HuH-7 (cell line): ENCODE data around the gene PLEKHG2.
"Not testable (repeated sequence)": the region's sequence is repeated elsewhere in the genome, so short reads cannot be mapped to it uniquely, and the experiment has no call there.

Experiments
- DNase-seq: peaks from one replicate; pipeline ENCODE4 v3.0.0; 2011; ENCODE audit warnings: low spot score

The PLEKHG2 gene

GRCh38 chr19:39448271-39448670, 35.8 kb downstream of the PLEKHG2 start:
- no peak for DNase-seq

DNA sequence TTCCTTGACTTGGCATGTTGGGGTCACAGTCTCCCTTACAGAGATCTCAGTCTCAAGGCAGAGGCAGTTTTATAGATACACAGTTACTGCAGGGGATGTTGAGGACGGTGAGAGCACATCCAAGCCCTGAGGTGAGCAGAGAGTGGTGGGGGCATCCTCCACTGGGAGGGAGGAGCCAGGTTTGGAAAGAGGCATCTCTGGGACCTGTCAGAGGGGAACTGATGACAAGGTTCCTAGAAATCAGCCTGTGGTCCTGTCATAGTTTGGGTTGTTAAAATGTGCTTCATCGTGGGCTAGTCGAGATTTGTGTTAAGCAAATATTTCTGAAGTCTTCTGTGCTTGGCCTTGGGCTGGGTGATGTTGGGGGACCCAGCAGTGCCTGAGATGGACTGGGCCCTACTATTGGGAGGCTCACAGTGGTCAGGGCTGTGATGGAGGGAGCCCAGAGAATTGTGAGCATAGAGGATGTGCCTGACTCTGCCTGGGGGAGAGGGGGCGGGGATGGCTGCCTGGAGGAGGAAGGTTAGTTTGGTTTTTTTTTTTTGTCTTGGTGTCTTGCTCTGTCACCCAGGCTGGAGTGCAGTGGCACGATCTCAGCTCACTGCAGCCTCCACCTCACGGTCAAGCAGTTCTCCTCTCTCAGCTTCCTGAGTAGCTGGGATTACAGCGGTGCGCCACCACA, 36.8 kb downstream of the PLEKHG2 start:
- DNase-seq = no peak

GRCh38 chr19:39451257-39451656, 38.8 kb downstream of the PLEKHG2 start:
- not testable (repeated sequence) for DNase-seq

DNA sequence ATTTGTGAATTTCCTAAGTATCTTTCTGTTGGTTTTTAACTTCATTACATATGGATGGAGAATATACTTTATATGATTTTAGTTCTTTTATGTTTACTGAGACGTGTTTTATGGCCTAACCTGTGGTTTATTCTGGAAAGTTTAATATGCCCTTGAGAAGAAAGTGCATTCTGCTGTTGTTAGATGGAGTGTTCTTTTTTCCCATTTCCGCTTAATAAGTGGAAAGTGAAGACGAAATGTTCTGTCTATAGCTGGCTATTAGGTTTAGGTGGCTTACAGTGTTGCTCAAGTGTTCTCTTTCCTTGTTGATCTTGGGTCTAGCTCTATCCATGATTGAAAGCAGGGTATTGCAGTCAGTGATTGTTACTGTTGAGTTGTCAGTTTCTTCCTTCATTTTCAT, 50.9 kb downstream of the PLEKHG2 start:
- no peak for DNase-seq

- DNase-seq = no peak
Observed at GRCh38 chr19:39465956-39466747, 53.7 kb downstream of the PLEKHG2 start.

- no peak for DNase-seq
Observed at GRCh38 chr19:39467941-39468340, 55.5 kb downstream of the PLEKHG2 start.

GRCh38 chr19:39469036-39469435, 56.6 kb downstream of the PLEKHG2 start:
- DNase-seq = no peak

DNA sequence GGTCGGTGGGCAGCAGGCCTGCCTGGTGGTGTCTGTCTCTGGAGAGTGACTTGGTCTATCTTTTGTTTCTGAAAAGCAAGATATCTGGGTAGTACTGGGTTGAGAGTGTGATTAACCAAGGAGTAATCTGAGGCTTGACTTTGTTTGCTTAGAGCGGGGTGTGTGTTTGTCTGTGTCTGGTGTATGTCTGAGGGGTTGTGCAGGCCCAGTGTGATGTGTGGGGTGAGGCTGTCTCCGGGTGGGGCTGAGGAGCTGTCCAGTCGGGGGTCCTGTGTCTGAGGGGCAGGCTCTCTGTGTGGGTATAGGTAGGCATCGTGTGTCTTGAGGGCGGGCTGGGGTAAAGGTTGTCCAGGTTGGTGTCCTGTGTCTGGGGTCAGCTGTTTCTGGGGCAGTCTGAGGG, 57.1 kb downstream of the PLEKHG2 start:
- no peak for DNase-seq

DNA sequence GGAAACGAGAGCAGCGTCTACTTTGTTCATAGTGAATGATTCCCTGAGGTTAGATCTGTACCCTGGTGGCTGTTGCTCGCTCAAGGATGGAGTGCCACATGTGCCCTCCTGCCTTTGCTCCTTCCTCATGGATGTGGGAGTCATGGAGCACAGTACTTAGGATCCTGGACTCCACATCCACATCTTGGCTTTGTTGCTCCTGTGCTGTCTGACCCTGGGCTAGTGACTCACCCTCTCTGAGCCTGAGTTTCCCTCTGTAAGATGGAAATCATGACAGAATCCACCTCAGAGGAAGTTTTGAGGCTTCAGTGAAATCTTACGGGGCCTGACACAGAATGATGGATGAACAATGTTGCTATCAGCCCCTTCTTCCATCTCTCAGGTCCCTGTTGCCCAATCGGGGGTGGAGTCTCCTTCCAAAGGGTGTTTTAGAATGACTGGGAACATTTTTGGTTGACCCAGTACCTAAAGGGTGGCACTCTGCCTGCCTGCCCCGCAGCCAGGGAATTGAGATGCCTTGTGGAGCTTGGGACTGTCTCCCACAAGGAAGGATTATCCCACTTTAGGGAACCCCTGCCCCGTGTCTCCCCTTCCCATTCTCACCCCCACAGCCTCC, 58.4 kb downstream of the PLEKHG2 start:
- DNase-seq = no peak

- no peak for DNase-seq
Observed at GRCh38 chr19:39471756-39472536, 59.5 kb downstream of the PLEKHG2 start.

DNA sequence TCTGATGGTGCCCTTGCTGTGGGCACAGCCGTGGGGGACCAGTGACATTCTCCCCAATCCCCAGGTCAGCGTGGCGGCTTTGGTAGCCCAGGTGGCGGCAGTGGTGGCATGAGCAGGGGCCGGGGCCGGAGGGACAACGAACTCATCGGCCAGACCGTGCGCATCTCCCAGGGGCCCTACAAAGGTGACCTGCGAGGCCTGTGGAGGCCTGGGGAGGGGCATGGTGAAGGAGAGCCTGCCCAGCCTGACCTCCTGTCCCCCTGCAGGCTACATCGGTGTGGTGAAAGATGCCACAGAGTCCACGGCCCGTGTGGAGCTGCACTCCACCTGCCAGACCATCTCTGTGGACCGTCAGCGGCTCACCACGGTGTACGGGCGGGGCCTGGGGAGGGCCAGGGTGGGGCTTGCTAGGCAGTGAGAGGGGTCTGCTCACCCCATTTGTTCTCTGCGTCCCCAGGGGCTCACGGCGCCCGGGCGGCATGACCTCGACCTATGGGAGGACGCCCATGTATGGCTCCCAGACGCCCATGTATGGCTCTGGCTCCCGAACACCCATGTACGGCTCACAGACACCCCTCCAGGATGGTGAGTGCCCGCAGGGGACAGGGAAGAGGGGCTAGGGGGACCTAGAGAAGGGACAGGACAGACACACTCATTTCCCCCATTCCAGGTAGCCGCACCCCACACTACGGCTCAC, 60.4 kb downstream of the PLEKHG2 start:
- DNase-seq = no peak

DNA sequence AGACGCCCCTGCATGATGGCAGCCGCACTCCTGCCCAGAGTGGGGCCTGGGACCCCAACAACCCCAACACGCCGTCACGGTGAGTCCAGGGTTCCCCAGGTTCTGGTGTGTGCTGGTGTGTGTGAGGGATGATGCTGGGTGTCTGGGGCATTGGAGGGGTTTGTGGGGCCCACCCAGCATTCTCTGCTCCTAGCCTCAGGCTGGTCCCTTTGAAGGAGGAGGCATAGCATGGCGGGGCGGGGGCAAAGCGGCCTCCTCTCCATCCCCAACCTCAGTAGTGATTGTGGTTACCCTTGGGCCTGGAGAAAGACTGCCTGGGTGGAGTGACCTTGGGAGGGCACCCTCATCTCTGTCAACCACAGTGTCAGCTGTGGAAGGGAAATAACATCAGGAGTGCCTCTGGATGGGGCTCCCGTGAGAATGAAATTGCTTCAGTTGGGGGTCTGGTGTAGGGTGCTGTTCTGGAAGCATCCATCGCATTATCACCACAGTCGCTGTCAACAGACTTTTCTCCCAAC, 61.0 kb downstream of the PLEKHG2 start:
- no peak for DNase-seq

DNA sequence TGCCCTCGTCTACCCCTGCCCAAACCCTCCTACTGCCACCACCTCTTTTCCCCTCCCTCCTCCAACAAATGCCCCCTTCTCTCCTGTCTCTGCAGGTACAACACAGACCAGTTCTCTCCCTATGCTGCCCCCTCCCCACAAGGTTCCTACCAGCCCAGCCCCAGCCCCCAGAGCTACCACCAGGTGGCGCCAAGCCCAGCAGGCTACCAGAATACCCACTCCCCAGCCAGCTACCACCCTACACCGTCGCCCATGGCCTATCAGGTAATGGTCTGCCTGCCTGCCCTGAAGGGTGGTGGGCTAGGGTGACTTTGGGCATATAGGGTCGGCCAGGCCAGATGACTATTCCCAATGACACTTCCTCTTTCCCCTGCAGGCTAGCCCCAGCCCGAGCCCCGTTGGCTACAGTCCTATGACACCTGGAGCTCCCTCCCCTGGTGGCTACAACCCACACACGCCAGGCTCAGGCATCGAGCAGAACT, 61.7 kb downstream of the PLEKHG2 start:
- peak; percentile 90 for DNase-seq

GRCh38 chr19:39475748-39476147, 63.3 kb downstream of the PLEKHG2 start:
- DNase-seq = no peak
